Measurements from ENCODE around the gene FAM169A.

Gene FAM169A

DNA sequence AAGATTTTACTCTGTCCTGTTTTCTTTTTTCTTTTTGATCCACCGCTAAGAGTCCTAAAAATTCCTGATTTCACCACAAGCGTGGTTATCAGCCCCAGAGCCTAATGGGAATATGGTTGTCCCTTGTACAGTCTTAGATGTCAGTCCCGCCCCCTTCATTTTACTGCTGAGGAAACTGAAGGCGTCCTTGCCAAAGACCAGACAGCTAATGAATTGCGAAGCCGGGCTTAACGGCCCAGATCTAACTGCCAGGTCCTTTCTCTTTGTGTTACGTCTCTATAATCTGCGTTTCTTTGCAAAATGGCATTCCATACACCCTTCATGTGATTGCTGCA, 98.6 kb downstream of the FAM169A start:
- Histone ChIP-seq H3K4me3 (replicated peaks; ENCODE audit: low read depth, low read length) (peak overlapping the region; percentile 91), H3K36me3 (ENCODE audit: control insufficient read depth, insufficient read depth, low read length) (peaks cover 1% of the 10 kb centered on the region), H3K27me3 (replicated peaks; ENCODE audit: control insufficient read depth, insufficient read depth, low read length) (no peaks in the 10 kb centered on the region)
- TF ChIP-seq CTCF (IDR thresholded peaks at IDR 0.05; ENCODE audit: insufficient read depth, low read length, poor library complexity, severe bottlenecking): no peak
- no peak for DNase-seq (ENCODE audit: extremely low read depth, insufficient read length)

- H3K36me3 ChIP-seq (ENCODE audit: control insufficient read depth, insufficient read depth, low read length): peaks cover 2% of the 10 kb centered on the region
- DNase-seq (ENCODE audit: extremely low read depth, insufficient read length): peak; percentile 89
- peak within 1 kb of the TSS; percentile 91 for H3K4me3 ChIP-seq (replicated peaks; ENCODE audit: low read depth, low read length)
- TF ChIP-seq CTCF (IDR thresholded peaks at IDR 0.05; ENCODE audit: insufficient read depth, low read length, poor library complexity, severe bottlenecking): no peak
- no peaks in the 10 kb centered on the region for H3K27me3 ChIP-seq (replicated peaks; ENCODE audit: control insufficient read depth, insufficient read depth, low read length)
Measured at GRCh38 chr5:74766849-74767578, 99.2 kb downstream of the FAM169A start, which contains the start of the genes GFM2 and NSA2. GFM2 (minus strand) TSS chr5:74767117; CDS start chr5:74763742, 3,375 bp downstream. NSA2 (plus strand) TSS chr5:74767249; CDS start chr5:74767361, 112 bp downstream.

GRCh38 chr5:74766418-74766848, 99.8 kb downstream of the FAM169A start:
- no peaks in the 10 kb centered on the region for H3K27me3 ChIP-seq (replicated peaks; ENCODE audit: control insufficient read depth, insufficient read depth, low read length)
- H3K4me3 ChIP-seq (replicated peaks; ENCODE audit: low read depth, low read length): peak overlapping the region; percentile 91
- H3K36me3 ChIP-seq (ENCODE audit: control insufficient read depth, insufficient read depth, low read length): peaks cover 2% of the 10 kb centered on the region
- TF ChIP-seq CTCF (IDR thresholded peaks at IDR 0.05; ENCODE audit: insufficient read depth, low read length, poor library complexity, severe bottlenecking): peak; percentile 42
- peak; percentile 9 for DNase-seq (ENCODE audit: extremely low read depth, insufficient read length)

DNA sequence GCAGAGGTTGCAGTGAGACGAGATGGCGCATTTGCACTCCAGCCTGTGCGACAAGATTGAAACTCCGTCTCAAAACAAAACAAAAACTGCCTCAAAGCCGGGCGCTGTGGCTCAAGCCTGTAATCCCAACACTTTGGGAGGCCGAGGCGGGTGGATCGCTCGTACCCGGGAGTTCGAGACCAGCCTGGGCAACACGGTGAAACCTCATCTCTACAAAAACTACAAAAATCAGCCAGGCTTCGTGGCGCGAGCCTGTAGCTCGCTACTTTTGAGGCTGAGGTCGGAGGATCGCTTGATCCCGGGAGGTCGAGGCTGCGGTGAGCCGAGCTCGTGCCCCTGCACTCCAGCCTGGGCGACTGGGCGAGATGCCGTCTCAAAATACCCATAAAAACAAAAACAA, 100.3 kb downstream of the FAM169A start:
- peaks cover 2% of the 10 kb centered on the region for H3K36me3 ChIP-seq (ENCODE audit: control insufficient read depth, insufficient read depth, low read length)
- no peaks in the 10 kb centered on the region for H3K27me3 ChIP-seq (replicated peaks; ENCODE audit: control insufficient read depth, insufficient read depth, low read length)
- DNase-seq (ENCODE audit: extremely low read depth, insufficient read length): no peak
- TF ChIP-seq CTCF (IDR thresholded peaks at IDR 0.05; ENCODE audit: insufficient read depth, low read length, poor library complexity, severe bottlenecking): no peak
- peak overlapping the region; percentile 91 for H3K4me3 ChIP-seq (replicated peaks; ENCODE audit: low read depth, low read length)

GRCh38 chr5:74765201-74765600, 101.0 kb downstream of the FAM169A start:
- Histone ChIP-seq H3K4me3 (replicated peaks; ENCODE audit: low read depth, low read length) (no peak overlapping the region), H3K36me3 (ENCODE audit: control insufficient read depth, insufficient read depth, low read length) (peaks cover 2% of the 10 kb centered on the region), H3K27me3 (replicated peaks; ENCODE audit: control insufficient read depth, insufficient read depth, low read length) (no peaks in the 10 kb centered on the region)
- DNase-seq (ENCODE audit: extremely low read depth, insufficient read length): no peak
- no peak for TF ChIP-seq CTCF (IDR thresholded peaks at IDR 0.05; ENCODE audit: insufficient read depth, low read length, poor library complexity, severe bottlenecking)

All from GM06990 (cell line).